Epithelial cell of umbilical artery (primary cell): Measurements from ENCODE around the gene AP2B1. TPM values are rescaled to one million over a fixed set of nuclear protein-coding genes. Genes with fewer than 3 reads are reported as not detected.

Experiments
- total RNA-seq: library from RNA; depleted of rRNA; stranded (reverse); fragments of >200 nt; gene quantifications from 2 replicates; pipeline ENCODE4 v1.2.3, GENCODE V29; 2014

AP2B1 gene
- total RNA-seq: 83.5 and 84.5 TPM in 2 replicates

GRCh38 chr17:35587074-35587961 lies at the start of gene AP2B1:
Gene AP2B1, plus strand, starts transcription at chr17:35587322. Its CDS starts 6,709 bp downstream, at chr17:35594031.

GRCh38 chr17:35537601-35538141 lies 49.5 kb upstream of the AP2B1 start, which contains the start of gene SLFN12L:
Gene SLFN12L, minus strand, starts transcription at chr17:35537678. Its CDS starts 15,314 bp downstream, at chr17:35522364.

DNA sequence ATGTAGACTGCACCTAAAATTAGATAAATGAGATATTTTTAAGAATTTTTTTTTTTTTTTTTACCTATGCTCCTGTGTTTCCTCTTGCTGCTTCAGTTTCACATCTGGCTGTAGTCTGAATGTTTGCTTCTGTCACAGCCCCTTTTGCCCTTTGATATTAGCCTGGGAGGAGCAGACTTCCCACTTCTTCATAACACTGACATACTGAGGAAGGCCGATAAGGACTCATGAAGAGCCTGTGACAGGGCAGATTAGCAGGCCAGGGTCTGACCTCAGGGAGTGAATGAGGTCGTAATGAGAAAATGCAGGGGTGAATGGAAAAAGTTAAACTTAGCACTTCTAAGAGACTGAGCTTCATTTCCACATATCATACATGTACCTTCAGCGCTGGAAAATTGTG lies 26.4 kb upstream of the AP2B1 start, which contains the start of gene SLFN14:
TSS of gene SLFN14 (minus strand) at position 117 of the 400 bp plus-strand sequence. CDS start 2,757 bp downstream, outside the sequence.

GRCh38 chr17:35578197-35578928 lies 8.8 kb upstream of the AP2B1 start, which contains the start of gene PEX12:
Gene PEX12, minus strand, starts transcription at chr17:35578571. Its CDS starts 550 bp downstream, at chr17:35578021.

GRCh38 chr17:35731239-35731916 lies 144.3 kb downstream of the AP2B1 start, which contains the start of gene RASL10B:
Gene RASL10B, plus strand, starts transcription at chr17:35731639. Its CDS starts 3,546 bp downstream, at chr17:35735185.

GRCh38 chr17:35752945-35753764 lies 166.0 kb downstream of the AP2B1 start, which contains the start of gene GAS2L2:
Gene GAS2L2, minus strand, starts transcription at chr17:35753239. Its CDS starts 389 bp downstream, at chr17:35752850.

GRCh38 chr17:35760587-35760986 lies 173.5 kb downstream of the AP2B1 start, which contains the start of gene C17orf50:
Gene C17orf50, plus strand, starts transcription at chr17:35760887. Its CDS starts 55 bp downstream, at chr17:35760942.

Other genes starting within 250 kb of the AP2B1 start
- 57.8 and 227 TPM in 2 replicates for gene SLFN11, start 213.7 kb upstream of the AP2B1 start, total RNA-seq
- gene SLFN12, start 154.8 kb upstream of the AP2B1 start, total RNA-seq: 23.4 and 86.5 TPM in 2 replicates
- gene SLFN13, start 138.6 kb upstream of the AP2B1 start, total RNA-seq: 1.3 and 5.8 TPM in 2 replicates
- 0.15 TPM in 1 of 2 replicates, not detected in the other for gene SLFN12L, start 49.6 kb upstream of the AP2B1 start, total RNA-seq
- gene SLFN14, start 26.5 kb upstream of the AP2B1 start, total RNA-seq: not detected in 2 replicates
- gene PEX12, start 8.8 kb upstream of the AP2B1 start, total RNA-seq: 2.3 and 2.6 TPM in 2 replicates
- 0.15 and 0.32 TPM in 2 replicates for gene RASL10B, start 144.3 kb downstream of the AP2B1 start, total RNA-seq
- gene GAS2L2, start 165.9 kb downstream of the AP2B1 start, total RNA-seq: not detected in 2 replicates
- not detected in 2 replicates for gene C17orf50, start 173.6 kb downstream of the AP2B1 start, total RNA-seq
- 4.6 and 10.4 TPM in 2 replicates for gene MMP28, start 208.3 kb downstream of the AP2B1 start, total RNA-seq
- 52.9 and 64.1 TPM in 2 replicates for gene TAF15, start 222.2 kb downstream of the AP2B1 start, total RNA-seq